BLaER1 (cell line): Measurements from ENCODE around the gene SH3PXD2A.

ENCODE experiments used
- H3K27ac ChIP-seq: shearing (Covaris generic); formaldehyde crosslinking; 2 replicates; pipeline ENCODE4 v1.8.1; 2022
- H3K27me3 ChIP-seq: shearing (Covaris generic); formaldehyde crosslinking; 2 replicates; pipeline ENCODE4 v1.8.1; 2022
- H3K36me3 ChIP-seq: shearing (Covaris generic); formaldehyde crosslinking; 2 replicates; pipeline ENCODE4 v1.8.1; 2022
- H3K4me1 ChIP-seq: shearing (Covaris generic); formaldehyde crosslinking; 2 replicates; pipeline ENCODE4 v1.8.1; 2022
- H3K4me2 ChIP-seq: shearing (Covaris generic); formaldehyde crosslinking; 2 replicates; pipeline ENCODE4 v1.8.1; 2022
- H3K4me3 ChIP-seq: shearing (Covaris generic); formaldehyde crosslinking; 2 replicates; pipeline ENCODE4 v1.8.1; 2022
- H3K9ac ChIP-seq: shearing (Covaris generic); formaldehyde crosslinking; 2 replicates; pipeline ENCODE4 v1.8.1; 2022
- H3K9me3 ChIP-seq: shearing (Covaris generic); formaldehyde crosslinking; 2 replicates; pipeline ENCODE4 v1.8.1; 2022
- H4K20me1 ChIP-seq: shearing (Covaris generic); formaldehyde crosslinking; 2 replicates; pipeline ENCODE4 v1.8.1; 2022
- Cebpa-rat ChIP-seq: shearing (Covaris generic); IDR thresholded peaks from 2 replicates; pipeline ENCODE4 v1.8.1; 2022

SH3PXD2A gene

DNA sequence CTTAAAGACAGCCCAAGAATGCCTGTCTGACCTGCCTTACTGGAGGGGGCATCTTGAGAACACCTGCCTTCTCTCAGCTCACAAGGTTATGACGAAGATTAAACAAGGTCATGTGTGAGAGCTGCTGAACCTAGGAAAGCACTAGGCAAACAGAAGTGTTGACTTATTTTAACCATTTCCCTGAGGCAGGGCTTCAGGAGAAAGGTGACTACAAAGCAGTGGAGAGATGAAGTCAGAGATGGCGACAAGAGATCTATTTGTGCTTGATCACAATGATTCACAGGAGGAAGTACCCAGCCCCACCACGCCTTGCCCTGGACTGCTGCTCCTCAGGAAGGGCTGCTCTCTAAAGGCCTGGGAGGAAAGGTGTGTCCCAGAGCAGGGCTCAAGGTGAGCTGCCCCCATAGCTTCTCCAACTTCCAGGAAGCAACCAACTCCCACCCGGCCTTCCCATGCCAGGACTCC, 34.9 kb upstream of the SH3PXD2A start:
- Histone ChIP-seq H3K4me2 (no peak overlapping the region), H4K20me1 (no peaks in the 10 kb centered on the region), H3K27ac (no peak overlapping the region), H3K4me1 (peaks cover 10% of the 10 kb centered on the region), H3K27me3 (no peaks in the 10 kb centered on the region), H3K9ac (no peak overlapping the region), H3K9me3 (no peaks in the 10 kb centered on the region), H3K36me3 (peaks cover 34% of the 10 kb centered on the region), H3K4me3 (no peak overlapping the region)
- no peak for TF ChIP-seq Cebpa-rat

DNA sequence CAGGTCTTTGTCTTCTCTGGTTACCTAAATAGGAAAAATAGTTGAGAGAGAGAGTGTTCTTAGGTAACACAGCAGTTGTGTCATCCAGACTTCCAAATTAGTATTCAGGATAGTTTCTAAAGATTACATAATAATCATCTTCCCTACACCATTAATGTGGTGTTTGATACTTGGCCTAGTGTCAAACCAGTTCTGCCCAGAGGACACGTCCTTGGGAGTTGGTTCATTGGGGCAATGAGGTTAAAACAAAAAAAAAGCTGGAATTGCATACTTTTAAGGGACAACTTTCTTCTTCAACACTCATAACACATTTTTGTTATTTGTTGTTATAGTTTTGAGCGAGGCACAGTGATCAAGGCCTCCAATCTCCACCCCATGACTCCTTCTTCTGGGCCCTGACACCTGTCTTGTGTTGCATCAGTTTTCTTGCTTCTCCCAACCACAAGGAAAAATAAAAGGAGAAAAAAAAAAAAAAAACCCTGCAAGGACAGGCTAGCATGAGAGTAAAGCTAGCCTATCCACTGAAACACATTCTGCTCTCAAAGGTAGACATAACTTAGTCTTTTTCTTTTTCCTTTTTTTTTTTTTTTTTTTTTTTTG, 33.8 kb upstream of the SH3PXD2A start:
- peaks cover 34% of the 10 kb centered on the region for H3K36me3 ChIP-seq
- peaks cover 11% of the 10 kb centered on the region for H3K4me1 ChIP-seq
- no peaks in the 10 kb centered on the region for H4K20me1 ChIP-seq
- no peaks in the 10 kb centered on the region for H3K27me3 ChIP-seq
- H3K27ac ChIP-seq, result no peak overlapping the region
- H3K9me3 ChIP-seq, result no peaks in the 10 kb centered on the region
- TF ChIP-seq Cebpa-rat, result no peak
- H3K4me2 ChIP-seq, result no peak overlapping the region
- H3K4me3 ChIP-seq, result no peak overlapping the region
- H3K9ac ChIP-seq, result no peak overlapping the region

DNA sequence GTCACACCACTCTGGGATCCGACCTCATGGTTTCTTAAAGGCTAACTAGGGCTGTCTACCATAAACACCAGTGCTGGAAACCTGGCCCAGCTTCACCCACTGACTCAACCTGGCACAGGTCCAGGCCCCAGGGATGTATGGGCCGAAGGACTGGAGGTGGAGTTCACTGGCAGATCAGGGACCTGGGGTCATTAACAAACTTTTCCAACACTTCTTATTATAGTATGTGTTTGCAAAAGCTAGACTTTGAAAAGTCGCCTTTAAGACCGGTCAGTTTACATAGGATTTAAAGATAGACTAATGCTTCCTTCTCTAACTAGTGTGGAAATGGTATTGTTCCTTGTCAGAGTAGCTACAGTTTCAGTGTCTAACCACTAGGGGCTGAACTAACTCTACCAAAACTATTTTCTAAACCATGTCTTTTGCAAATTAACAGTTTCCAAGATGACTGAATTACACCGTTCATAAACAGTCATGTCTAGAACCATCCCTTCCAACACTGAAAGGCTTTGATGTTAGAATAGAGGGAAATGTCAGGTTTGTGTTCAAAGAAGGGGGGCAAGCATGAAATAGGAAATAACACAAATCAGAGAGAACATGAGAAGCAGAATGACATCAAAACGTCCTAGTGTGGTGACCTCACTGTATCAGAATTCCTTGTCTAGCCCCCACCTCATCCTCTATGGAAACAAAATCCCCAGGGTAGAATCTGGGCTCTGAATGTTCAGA, 32.9 kb upstream of the SH3PXD2A start:
- no peak overlapping the region for H3K9ac ChIP-seq
- no peak for TF ChIP-seq Cebpa-rat
- no peak overlapping the region for H3K27ac ChIP-seq
- no peak overlapping the region for H3K4me3 ChIP-seq
- no peaks in the 10 kb centered on the region for H4K20me1 ChIP-seq
- H3K4me1 ChIP-seq, result peaks cover 9% of the 10 kb centered on the region
- no peak overlapping the region for H3K4me2 ChIP-seq
- H3K27me3 ChIP-seq, result no peaks in the 10 kb centered on the region
- peaks cover 34% of the 10 kb centered on the region for H3K36me3 ChIP-seq
- no peaks in the 10 kb centered on the region for H3K9me3 ChIP-seq

DNA sequence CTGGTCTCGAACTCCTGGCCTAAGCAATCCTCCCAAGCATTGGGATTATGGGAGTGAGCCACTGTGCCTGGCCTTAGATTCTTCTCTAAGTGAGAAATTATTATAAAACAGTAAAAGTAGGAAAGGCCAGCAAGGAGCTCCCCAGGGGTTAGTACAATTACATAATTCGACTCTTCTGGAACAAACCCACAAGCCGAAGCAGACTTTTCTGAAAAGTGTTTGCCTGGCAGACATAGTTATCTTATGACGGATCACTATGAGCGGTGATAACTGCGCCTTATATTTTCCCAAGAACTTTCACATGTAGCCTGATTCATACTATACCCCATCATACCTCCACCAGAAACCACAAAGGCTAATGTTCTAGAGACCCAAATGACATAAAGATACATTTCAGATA, 30.2 kb upstream of the SH3PXD2A start:
- Histone ChIP-seq H3K27me3 (no peaks in the 10 kb centered on the region), H3K9me3 (no peaks in the 10 kb centered on the region), H3K4me1 (peaks cover 9% of the 10 kb centered on the region), H3K27ac (no peak overlapping the region), H4K20me1 (no peaks in the 10 kb centered on the region), H3K36me3 (peaks cover 43% of the 10 kb centered on the region), H3K4me2 (no peak overlapping the region), H3K9ac (no peak overlapping the region), H3K4me3 (no peak overlapping the region)
- TF ChIP-seq Cebpa-rat, result no peak

DNA sequence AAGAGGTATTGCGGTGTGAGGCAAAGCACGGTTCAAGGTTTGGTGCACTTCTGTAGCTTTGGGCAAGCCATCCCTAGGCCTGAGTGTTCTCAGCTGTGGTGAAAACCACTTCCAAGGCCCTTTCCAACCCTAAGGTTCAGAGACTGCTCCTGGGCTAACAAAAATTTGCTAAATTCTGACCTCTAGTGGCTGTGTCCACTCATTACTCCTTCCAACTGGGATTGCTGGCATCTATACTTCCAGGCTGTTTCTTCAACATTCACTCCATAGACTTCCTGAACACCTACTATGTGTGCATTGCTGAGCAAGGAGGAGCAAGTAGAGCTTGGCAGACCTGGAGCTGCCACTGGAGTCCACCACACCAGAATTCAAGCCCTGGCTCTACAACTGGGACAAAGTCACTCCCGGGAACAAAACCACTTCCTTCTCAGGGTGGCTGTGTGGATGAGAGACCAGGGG, 29.3 kb upstream of the SH3PXD2A start:
- H3K4me2 ChIP-seq, result peak overlapping the region; percentile 20
- no peak overlapping the region for H3K27ac ChIP-seq
- no peaks in the 10 kb centered on the region for H3K27me3 ChIP-seq
- no peak for TF ChIP-seq Cebpa-rat
- H3K36me3 ChIP-seq, result peaks cover 46% of the 10 kb centered on the region
- H3K4me3 ChIP-seq, result no peak overlapping the region
- H3K9ac ChIP-seq, result no peak overlapping the region
- H4K20me1 ChIP-seq, result no peaks in the 10 kb centered on the region
- H3K4me1 ChIP-seq, result peaks cover 9% of the 10 kb centered on the region
- no peaks in the 10 kb centered on the region for H3K9me3 ChIP-seq

DNA sequence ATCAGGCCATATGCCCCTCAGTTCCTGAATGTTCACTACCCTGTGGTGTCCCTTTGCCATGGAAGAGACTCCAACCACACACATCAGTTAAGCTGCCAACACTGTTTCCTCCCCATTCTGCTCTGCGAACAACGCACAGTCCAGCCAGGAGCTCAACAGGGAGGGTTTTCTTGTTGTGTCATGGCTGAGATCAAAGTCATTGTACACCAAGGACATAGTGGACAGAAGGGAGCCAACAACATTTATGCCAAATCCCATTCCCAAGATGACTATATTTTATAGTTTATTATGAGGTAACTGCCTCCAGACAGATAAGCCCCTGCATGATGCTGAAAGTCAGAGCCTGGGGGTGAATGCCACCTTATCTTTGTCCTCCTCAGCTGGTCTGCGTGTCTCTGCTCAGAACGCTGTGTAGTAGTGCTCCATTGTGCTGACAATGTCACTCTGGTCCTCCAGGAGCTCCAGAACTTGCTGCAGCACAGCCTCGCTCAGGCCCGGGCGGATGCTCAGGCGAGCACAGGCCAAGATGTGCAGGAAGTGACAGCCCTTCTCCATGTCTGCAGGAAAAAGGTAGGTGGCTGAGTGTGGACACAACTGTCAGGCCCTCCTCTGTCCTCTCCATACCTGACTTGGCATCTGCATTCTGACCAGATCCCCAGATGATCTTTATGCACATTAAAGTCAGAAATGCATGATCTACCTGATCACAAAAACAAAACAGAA, 27.1 kb upstream of the SH3PXD2A start:
- Histone ChIP-seq H3K9ac (no peak overlapping the region), H3K4me1 (peaks cover 9% of the 10 kb centered on the region), H3K4me3 (no peak overlapping the region), H3K9me3 (no peaks in the 10 kb centered on the region), H3K36me3 (peaks cover 64% of the 10 kb centered on the region), H3K4me2 (no peak overlapping the region), H4K20me1 (no peaks in the 10 kb centered on the region), H3K27me3 (no peaks in the 10 kb centered on the region), H3K27ac (no peak overlapping the region)
- TF ChIP-seq Cebpa-rat, result no peak

DNA sequence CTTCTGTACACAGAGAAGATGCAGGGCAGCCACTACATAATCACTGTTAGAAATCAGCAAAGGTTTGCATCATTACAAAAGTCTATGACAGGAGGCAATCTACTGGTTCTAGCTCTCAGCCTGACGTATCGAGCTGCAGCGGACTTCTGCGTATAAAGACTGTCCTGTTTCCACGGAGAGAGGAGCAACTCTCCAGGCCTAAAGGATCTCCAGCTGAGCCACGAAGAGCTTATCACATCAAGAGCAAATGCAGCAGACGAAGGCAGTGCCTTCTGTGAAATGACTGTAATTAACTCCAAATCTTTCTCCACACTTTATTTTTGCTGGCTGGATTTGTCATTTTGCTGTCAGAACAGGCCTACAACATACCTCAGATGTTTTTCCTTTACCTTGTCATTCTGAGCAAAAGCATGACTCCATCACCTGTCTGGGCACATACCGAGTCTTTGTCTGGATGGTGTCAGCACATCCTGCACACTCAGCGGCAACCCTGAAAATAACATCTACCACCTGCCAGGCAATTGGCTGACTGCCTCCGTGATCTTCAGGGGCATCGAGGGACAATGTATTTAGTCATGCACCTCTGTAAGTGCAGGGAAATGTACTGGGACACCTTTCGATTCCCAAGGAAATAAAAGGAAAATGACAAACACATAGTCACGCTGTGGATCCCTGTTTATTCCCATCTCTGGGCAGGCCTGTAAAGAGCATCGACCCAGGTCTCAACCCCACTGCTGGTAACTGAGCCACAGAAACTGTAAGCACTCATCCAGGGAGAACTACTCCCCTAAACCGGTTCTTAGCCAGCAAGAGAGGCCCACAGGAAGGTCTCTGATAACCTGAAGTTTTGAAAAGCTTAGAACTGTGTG, 26.3 kb upstream of the SH3PXD2A start:
- Histone ChIP-seq H3K27me3 (no peaks in the 10 kb centered on the region), H3K36me3 (peaks cover 57% of the 10 kb centered on the region), H3K27ac (no peak overlapping the region), H3K4me2 (no peak overlapping the region), H3K9ac (no peak overlapping the region), H4K20me1 (no peaks in the 10 kb centered on the region), H3K9me3 (no peaks in the 10 kb centered on the region), H3K4me1 (peaks cover 9% of the 10 kb centered on the region), H3K4me3 (no peak overlapping the region)
- no peak for TF ChIP-seq Cebpa-rat

DNA sequence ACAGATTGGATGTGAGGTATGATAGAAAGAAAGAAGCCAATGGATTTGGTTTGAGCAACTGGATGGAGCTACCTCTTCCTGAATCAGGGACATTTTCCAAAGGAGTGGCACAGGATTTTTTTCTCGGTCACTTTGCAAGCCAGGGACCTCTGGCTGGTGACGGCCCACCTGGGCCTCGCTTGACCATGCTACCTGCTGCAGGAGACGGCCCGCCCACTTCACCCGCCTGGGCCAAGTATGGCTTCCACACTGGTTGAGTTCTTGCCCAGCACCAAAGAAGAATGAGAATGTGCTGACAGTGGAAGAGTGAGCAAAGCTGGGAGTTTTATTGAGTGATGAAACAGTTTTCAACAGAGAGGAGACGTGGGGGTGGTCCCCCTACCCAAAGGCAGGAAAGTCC, 24.5 kb upstream of the SH3PXD2A start:
- Histone ChIP-seq H3K36me3 (peaks cover 57% of the 10 kb centered on the region), H3K4me1 (peaks cover 5% of the 10 kb centered on the region), H3K4me2 (no peak overlapping the region), H3K9me3 (no peaks in the 10 kb centered on the region), H4K20me1 (no peaks in the 10 kb centered on the region), H3K27ac (no peak overlapping the region), H3K4me3 (no peak overlapping the region), H3K9ac (no peak overlapping the region), H3K27me3 (no peaks in the 10 kb centered on the region)
- no peak for TF ChIP-seq Cebpa-rat

DNA sequence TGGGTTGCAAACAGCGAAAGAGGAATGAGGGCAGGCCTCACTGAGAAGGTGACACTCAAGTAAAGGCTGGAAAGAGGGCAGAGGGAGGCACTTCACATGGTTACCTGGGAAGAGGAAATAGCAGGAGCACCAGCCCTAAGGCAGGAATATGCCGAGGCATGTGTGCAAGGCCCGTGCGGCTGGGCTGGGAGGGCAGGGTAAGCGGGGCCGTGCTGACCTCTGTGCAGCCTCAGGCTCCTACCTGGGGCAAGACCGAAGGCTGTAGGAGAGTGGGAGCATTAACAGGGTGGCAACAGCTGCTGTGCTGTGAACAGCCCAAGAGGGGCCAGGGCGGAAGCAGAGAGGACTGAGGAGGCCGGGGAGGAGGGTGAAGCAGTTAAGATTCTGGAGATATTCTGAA, 24.0 kb upstream of the SH3PXD2A start:
- Histone ChIP-seq H3K4me2 (no peak overlapping the region), H3K27ac (no peak overlapping the region), H3K4me1 (0 out of 2 replicates have a peak, but pooled peaks cover under 1% of the 10 kb centered on the region), H3K9me3 (no peaks in the 10 kb centered on the region), H3K4me3 (no peak overlapping the region), H3K36me3 (peaks cover 57% of the 10 kb centered on the region), H3K9ac (no peak overlapping the region), H4K20me1 (no peaks in the 10 kb centered on the region), H3K27me3 (no peaks in the 10 kb centered on the region)
- TF ChIP-seq Cebpa-rat, result no peak
